OCI-LY7 (cell line): ENCODE measurements around the gene EEPD1. TPM values are rescaled to one million over a fixed set of nuclear protein-coding genes. Genes with fewer than 3 reads are reported as not detected.

ENCODE experiments used
- BruUV-seq: library from RNA; stranded (reverse); fragments of 400-500 nt; replicated peaks from 2 replicates; lab custom pipeline; 2021; lab: Mats Ljungman, UMichigan
- CTCF ChIA-PET: fragments of 300-600 bp; sonication (Branson Sonifier 250); formaldehyde crosslinking; loops from one replicate; lab custom pipeline; 2022; ENCODE audit warnings: antibody characterized with exemption; ENCODE audit not compliant: unreplicated experiment; lab: Charles Lee
- POLR2A ChIA-PET: fragments of 300-600 bp; sonication (Branson Sonifier 250); formaldehyde crosslinking; loops from one replicate; lab custom pipeline; 2022; ENCODE audit warnings: antibody characterized with exemption; lab: Charles Lee
- DNase-seq: peaks from one replicate; pipeline ENCODE4 v3.0.0-alpha.2; 2015; ENCODE audit warnings: low spot score
- H2AFZ ChIP-seq: fragments of 200-600 bp; sonication (generic), shearing (Covaris generic); 2 replicates; pipeline ENCODE4 v1.6.1; 2014; ENCODE audit warnings: mild to moderate bottlenecking, antibody characterized with exemption, low read length, moderate library complexity
- H3K27ac ChIP-seq: fragments of 200-600 bp; sonication (generic); 2 replicates; pipeline ENCODE4 v1.5.1; 2014; ENCODE audit warnings: mixed run types, low read depth, mild to moderate bottlenecking, moderate library complexity, low read length, inconsistent platforms; ENCODE audit not compliant: poor library complexity, severe bottlenecking
- H3K36me3 ChIP-seq: fragments of 200-600 bp; sonication (generic); 2 replicates; pipeline ENCODE4 v1.6.1; 2014; ENCODE audit warnings: mild to moderate bottlenecking, antibody characterized with exemption, low read length, moderate library complexity, mixed read lengths; ENCODE audit not compliant: insufficient read depth
- H3K4me1 ChIP-seq: fragments of 200-600 bp; sonication (generic); 2 replicates; pipeline ENCODE4 v1.5.1; 2014; ENCODE audit warnings: mild to moderate bottlenecking, low read length; ENCODE audit not compliant: insufficient read depth, poor library complexity, severe bottlenecking
- H3K4me2 ChIP-seq: fragments of 200-600 bp; sonication (generic); 2 replicates; pipeline ENCODE4 v1.6.1; 2014; ENCODE audit warnings: mild to moderate bottlenecking, low read length
- H3K4me3 ChIP-seq: fragments of 200-600 bp; sonication (generic); 2 replicates; pipeline ENCODE4 v1.5.1; 2014; ENCODE audit warnings: mild to moderate bottlenecking, low read depth, low read length; ENCODE audit not compliant: poor library complexity, severe bottlenecking
- H3K79me2 ChIP-seq: fragments of 200-600 bp; sonication (generic); 2 replicates; pipeline ENCODE4 v1.6.1; 2016; ENCODE audit warnings: low read depth, mild to moderate bottlenecking, low read length, moderate library complexity, mixed read lengths; ENCODE audit not compliant: insufficient read depth
- H3K9me2 ChIP-seq: fragments of 200-600 bp; sonication (generic); 2 replicates; pipeline ENCODE4 v1.6.1; 2016; ENCODE audit warnings: mild to moderate bottlenecking, low read length, mixed read lengths; ENCODE audit not compliant: insufficient read depth
- H3K9me3 ChIP-seq: fragments of 200-600 bp; sonication (generic); 2 replicates; pipeline ENCODE4 v1.6.1; 2014; ENCODE audit warnings: mild to moderate bottlenecking, mixed run types, low read length, mixed read lengths
- H4K20me1 ChIP-seq: fragments of 200-600 bp; sonication (generic); 2 replicates; pipeline ENCODE4 v1.6.1; 2014; ENCODE audit warnings: mild to moderate bottlenecking, antibody characterized with exemption, low read length, moderate library complexity, mixed read lengths; ENCODE audit not compliant: insufficient read depth
- CTCF ChIP-seq: fragments of 200-600 bp; sonication (generic); conservative IDR thresholded peaks from 2 replicates; pipeline ENCODE4 v1.5.1; 2014; ENCODE audit warnings: mild to moderate bottlenecking, antibody characterized with exemption, low read length, moderate library complexity, mixed read lengths
- EZH2phosphoT487 ChIP-seq: fragments of 200-600 bp; sonication (generic); IDR thresholded peaks from 2 replicates; pipeline ENCODE4 v1.6.1; 2018; ENCODE audit warnings: low read depth, borderline replicate concordance, mild to moderate bottlenecking, mixed run types, antibody characterized with exemption, low read length, moderate library complexity, mixed read lengths
- intact Hi-C: fragments of 100-400 bp; cut with micrococcal nuclease; formaldehyde crosslinking; loops from one replicate; pipeline ENCODE4 v1.10.0; 2022; ENCODE audit not compliant: unreplicated experiment
- total RNA-seq, 2 experiments: library from RNA; depleted of rRNA in 1 of 2; stranded (reverse); fragments of >200 nt in 1 of 2; shearing (Covaris generic) in 1 of 2; gene quantifications; 2 replicates each; pipeline ENCODE4 v1.2.3, GENCODE V29; 2014 to 2022

Gene EEPD1
- total RNA-seq, 2 experiments from 2014 or later: 1.7 to 8.1 TPM

DNA sequence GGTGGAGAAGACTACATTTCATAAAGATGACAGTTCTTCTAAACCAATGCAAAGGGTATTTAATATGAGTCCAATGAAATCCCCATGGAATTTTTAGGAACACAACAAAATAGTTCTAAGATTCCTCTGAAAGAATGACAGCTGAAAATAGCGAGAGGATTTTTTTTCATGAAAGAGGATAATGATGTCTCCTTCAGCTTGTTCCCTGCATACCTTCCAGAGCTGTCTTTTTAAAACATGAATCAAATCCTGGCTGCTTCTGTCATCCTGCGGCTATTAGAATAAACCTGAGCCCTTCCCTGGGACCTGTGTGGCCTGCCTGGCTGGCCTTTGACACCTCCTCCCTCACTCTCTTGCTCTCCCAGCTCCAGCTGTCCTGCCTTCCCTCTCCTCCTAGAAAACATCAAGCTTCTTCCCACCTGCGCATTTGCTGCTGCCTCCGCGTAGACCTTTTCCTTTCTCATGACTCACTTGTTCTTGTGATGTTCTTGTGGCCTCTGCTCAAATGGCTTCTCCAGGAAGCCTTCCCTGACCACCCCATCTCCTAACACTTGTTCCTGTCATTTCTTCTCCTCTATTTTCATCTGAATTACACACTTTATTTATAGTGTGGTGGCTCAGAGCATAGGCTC lies 57.4 kb downstream of the EEPD1 start:
- ChIA-PET CTCF (no interaction called here), POLR2A (interaction anchor here (0.9 to 1.0 kb wide), 3 partner anchors 8 to 24 kb away, joined by 3 to 4 read pairs (median 4); no protein-coding TSS in a partner anchor)
- Histone ChIP-seq H2AFZ (no peak overlapping the region), H3K4me3 (no peak overlapping the region), H3K79me2 (no peaks in the 10 kb centered on the region), H3K27ac (no peak overlapping the region), H3K36me3 (no peaks in the 10 kb centered on the region), H3K4me2 (no peak overlapping the region), H4K20me1 (no peaks in the 10 kb centered on the region), H3K9me3 (no peaks in the 10 kb centered on the region), H3K9me2 (no peaks in the 10 kb centered on the region), H3K4me1 (peaks cover 12% of the 10 kb centered on the region)
- intact Hi-C loops: no loop called here
- TF ChIP-seq EZH2phosphoT487 (no peak), CTCF (no peak)
- no peak for DNase-seq
- BruUV-seq: no TSS peak

GRCh38 chr7:36214608-36215456 lies 61.8 kb downstream of the EEPD1 start:
- Histone ChIP-seq H3K9me3 (no peaks in the 10 kb centered on the region), H3K36me3 (no peaks in the 10 kb centered on the region), H3K79me2 (no peaks in the 10 kb centered on the region), H3K4me1 (no peaks in the 10 kb centered on the region), H3K27ac (no peak overlapping the region), H3K4me3 (no peak overlapping the region), H4K20me1 (no peaks in the 10 kb centered on the region), H2AFZ (no peak overlapping the region), H3K9me2 (no peaks in the 10 kb centered on the region), H3K4me2 (no peak overlapping the region)
- intact Hi-C loops: no loop called here
- DNase-seq: no peak
- TF ChIP-seq EZH2phosphoT487 (no peak), CTCF (no peak)
- CTCF ChIA-PET: no interaction called here
- no TSS peak for BruUV-seq
- POLR2A ChIA-PET: interaction anchor here (0.9 kb wide), 1 partner anchor 17 kb away, joined by 3 read pairs; no protein-coding TSS in a partner anchor

DNA sequence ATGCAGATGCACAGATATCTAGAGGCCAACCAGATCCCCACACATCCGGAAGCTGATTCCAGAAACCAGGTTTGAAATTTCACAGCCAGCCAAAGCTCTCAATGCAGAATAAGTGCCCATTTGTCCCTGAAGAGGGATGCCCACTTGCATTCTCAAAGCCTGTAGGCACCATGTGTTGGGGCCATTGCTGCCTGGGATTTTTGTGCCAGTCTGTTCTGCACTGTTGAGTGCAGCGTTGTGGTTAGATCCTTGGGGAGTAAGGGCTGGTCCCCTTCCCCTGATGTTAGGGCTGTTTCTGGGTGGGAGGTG lies 62.4 kb downstream of the EEPD1 start:
- ChIA-PET CTCF (no interaction called here), POLR2A (interaction anchor here (0.9 kb wide), 1 partner anchor 16 kb away, joined by 3 read pairs; no protein-coding TSS in a partner anchor)
- H3K27ac ChIP-seq: no peak overlapping the region
- intact Hi-C loops: no loop called here
- H3K9me2 ChIP-seq: no peaks in the 10 kb centered on the region
- H3K79me2 ChIP-seq: no peaks in the 10 kb centered on the region
- no peak overlapping the region for H3K4me2 ChIP-seq
- no TSS peak for BruUV-seq
- no peaks in the 10 kb centered on the region for H3K36me3 ChIP-seq
- H3K4me3 ChIP-seq: no peak overlapping the region
- H3K4me1 ChIP-seq: no peaks in the 10 kb centered on the region
- H4K20me1 ChIP-seq: no peaks in the 10 kb centered on the region
- no peak for DNase-seq
- TF ChIP-seq CTCF: no peak
- TF ChIP-seq EZH2phosphoT487: no peak
- no peak overlapping the region for H2AFZ ChIP-seq
- H3K9me3 ChIP-seq: no peaks in the 10 kb centered on the region
